H1 (cell line): ENCODE data around the gene BORCS6. TPM values are rescaled to one million over a fixed set of nuclear protein-coding genes. Genes with fewer than 3 reads are reported as not detected.

Source experiments
- CTCF ChIA-PET: fragments of 300-600 bp; sonication (Branson Sonifier 250); formaldehyde crosslinking; loops from one replicate; lab custom pipeline; 2021; ENCODE audit not compliant: partially characterized antibody; lab: Charles Lee
- POLR2A ChIA-PET: fragments of 300-600 bp; sonication (Branson Sonifier 250); formaldehyde crosslinking; loops from one replicate; lab custom pipeline; 2021; ENCODE audit warnings: inconsistent platforms; ENCODE audit not compliant: partially characterized antibody; lab: Charles Lee
- DNase-seq, 2 experiments: peaks; one replicate each; pipeline versions ENCODE4 v3.0.0 to v3.0.0-alpha.2; 2010 to 2022; ENCODE audit warnings: low spot score in 2 of 2, low read depth in 1 of 2, mixed read lengths in 1 of 2
- FAIRE-seq: peaks from 2 replicates; lab custom pipeline; 2011; peaks lifted over from hg19 to GRCh38; lab: Jason Lieb, UNC
- H2AFZ ChIP-seq: 2 replicates; pipeline ENCODE4 v1.8.1; 2012; ENCODE audit warnings: low read length, inconsistent platforms
- H2AK5ac ChIP-seq: 2 replicates; pipeline ENCODE4 v1.6.1; 2013; ENCODE audit warnings: low read depth, low read length
- H2BK120ac ChIP-seq: replicated peaks from 2 replicates; pipeline ENCODE3; 2013; ENCODE audit warnings: low read depth, low read length, inconsistent platforms
- H2BK12ac ChIP-seq: 2 replicates; pipeline ENCODE4 v1.6.1; 2013; ENCODE audit warnings: low read depth, low read length
- H2BK15ac ChIP-seq: 2 replicates; pipeline ENCODE4 v1.6.1; 2013; ENCODE audit warnings: low read length
- H2BK20ac ChIP-seq: 2 replicates; pipeline ENCODE4 v1.6.1; 2013; ENCODE audit warnings: low read length
- H2BK5ac ChIP-seq: 2 replicates; pipeline ENCODE4 v1.6.1; 2013; ENCODE audit warnings: low read depth, low read length
- H3K14ac ChIP-seq: 2 replicates; pipeline ENCODE4 v1.6.1; 2013; ENCODE audit warnings: inconsistent platforms; ENCODE audit not compliant: insufficient read length
- H3K18ac ChIP-seq: 2 replicates; pipeline ENCODE4 v1.6.1; 2013; ENCODE audit warnings: low read length; ENCODE audit errors: extremely low read depth
- H3K23ac ChIP-seq: 2 replicates; pipeline ENCODE4 v1.6.1; 2013; ENCODE audit warnings: inconsistent platforms; ENCODE audit not compliant: insufficient read length
- H3K23me2 ChIP-seq: 2 replicates; pipeline ENCODE4 v1.6.1; 2013; ENCODE audit warnings: low read depth, low read length
- H3K27ac ChIP-seq: 2 replicates; pipeline ENCODE4 v1.6.1; 2011; ENCODE audit warnings: low read depth, low read length, inconsistent platforms
- H3K27me3 ChIP-seq, 4 experiments: replicated peaks in 1 of 4; 1 replicate in 1 of 4; 2 replicates in 3 of 4; pipeline versions ENCODE4 v1.6.1 to v1.8.1; 2011 to 2013; ENCODE audit warnings: low read length in 3 of 4, mild to moderate bottlenecking in 3 of 4, inconsistent platforms in 2 of 4, mixed read lengths in 2 of 4, moderate library complexity in 1 of 4; ENCODE audit not compliant: control insufficient read depth in 3 of 4, insufficient read depth in 3 of 4; ENCODE audit errors: extremely low read depth in 1 of 4
- H3K36me3 ChIP-seq, 4 experiments: 2 replicates each; pipeline versions ENCODE4 v1.6.1 to v1.8.1; 2011 to 2013; ENCODE audit warnings: mild to moderate bottlenecking in 4 of 4, low read length in 3 of 4, moderate library complexity in 2 of 4, control low read depth in 1 of 4, inconsistent platforms in 1 of 4; ENCODE audit not compliant: insufficient read depth in 4 of 4, control insufficient read depth in 2 of 4
- H3K4ac ChIP-seq: replicated peaks from 2 replicates; pipeline ENCODE3; 2013; ENCODE audit warnings: low read length, low read depth, mixed read lengths, inconsistent platforms; ENCODE audit not compliant: insufficient read length
- H3K4me1 ChIP-seq, 4 experiments: replicated peaks in 1 of 4; 1 replicate in 1 of 4; 2 replicates in 3 of 4; pipeline versions ENCODE4 v1.6.1 to v1.8.1; 2011 to 2013; ENCODE audit warnings: low read length in 3 of 4, inconsistent platforms in 2 of 4, mixed read lengths in 1 of 4; ENCODE audit not compliant: insufficient read depth in 4 of 4, control insufficient read depth in 3 of 4
- H3K4me2 ChIP-seq, 2 experiments: 2 replicates each; pipeline versions ENCODE4 v1.6.1 to v1.8.1; 2011 to 2013; ENCODE audit warnings: low read depth in 2 of 2, low read length in 2 of 2, control low read depth in 1 of 2, inconsistent platforms in 1 of 2, mild to moderate bottlenecking in 1 of 2; ENCODE audit not compliant: insufficient read depth in 1 of 2
- H3K4me3 ChIP-seq, 4 experiments: fragments of 200-600, 300-600 bp in 1 of 4; sonication (generic), shearing (Covaris generic), sonication (Bioruptor Twin) in 1 of 4; 2 replicates each; pipeline versions ENCODE4 v1.5.1 to v1.8.1; 2011 to 2016; ENCODE audit warnings: low read length in 4 of 4, low read depth in 3 of 4, control low read depth in 2 of 4, inconsistent platforms in 2 of 4, mild to moderate bottlenecking in 2 of 4, mixed read lengths in 1 of 4, moderate library complexity in 1 of 4; ENCODE audit not compliant: insufficient read depth in 2 of 4; ENCODE audit errors: extremely low read depth in 1 of 4
- H3K56ac ChIP-seq: replicated peaks from 2 replicates; pipeline ENCODE3; 2013; ENCODE audit warnings: low read depth, mild to moderate bottlenecking, mixed read lengths, low read length, inconsistent platforms; ENCODE audit not compliant: insufficient read length
- H3K79me1 ChIP-seq: 2 replicates; pipeline ENCODE4 v1.6.1; 2013; ENCODE audit warnings: low read depth, low read length, control low read depth
- H3K79me2 ChIP-seq, 2 experiments: 2 replicates each; pipeline versions ENCODE4 v1.6.1 to v1.8.1; 2012 to 2013; ENCODE audit warnings: low read length in 2 of 2, mild to moderate bottlenecking in 2 of 2, inconsistent platforms in 1 of 2; ENCODE audit not compliant: insufficient read depth in 2 of 2, control insufficient read depth in 1 of 2
- H3K9ac ChIP-seq, 4 experiments: replicated peaks in 1 of 4; 1 replicate in 1 of 4; 2 replicates in 3 of 4; pipeline versions ENCODE4 v1.6.1 to v1.8.1; 2011 to 2013; ENCODE audit warnings: low read depth in 3 of 4, low read length in 3 of 4, control low read depth in 2 of 4, mild to moderate bottlenecking in 2 of 4, moderate library complexity in 2 of 4, inconsistent platforms in 1 of 4; ENCODE audit errors: extremely low read depth in 1 of 4
- H3K9me3 ChIP-seq, 2 experiments: 2 replicates each; pipeline versions ENCODE4 v1.6.1 to v1.8.1; 2012 to 2013; ENCODE audit warnings: mild to moderate bottlenecking in 2 of 2, moderate library complexity in 2 of 2, control low read depth in 1 of 2, inconsistent platforms in 1 of 2, low read depth in 1 of 2, low read length in 1 of 2, mixed read lengths in 1 of 2; ENCODE audit not compliant: insufficient read depth in 2 of 2
- H4K20me1 ChIP-seq, 2 experiments: replicated peaks in 1 of 2; 2 replicates each; pipeline versions ENCODE3 to v1.8.1; 2011 to 2013; ENCODE audit warnings: inconsistent platforms in 2 of 2, low read length in 2 of 2, mild to moderate bottlenecking in 1 of 2; ENCODE audit not compliant: insufficient read depth in 2 of 2, control insufficient read depth in 1 of 2
- H4K5ac ChIP-seq: 2 replicates; pipeline ENCODE4 v1.6.1; 2013; ENCODE audit warnings: low read length, low read depth, mixed read lengths, inconsistent platforms; ENCODE audit not compliant: insufficient read length
- H4K8ac ChIP-seq: 2 replicates; pipeline ENCODE4 v1.8.0; 2013; ENCODE audit warnings: mild to moderate bottlenecking, moderate library complexity, low read length, inconsistent platforms; ENCODE audit not compliant: insufficient read depth; ENCODE audit errors: extremely low read depth
- H4K91ac ChIP-seq: replicated peaks from 2 replicates; pipeline ENCODE3; 2013; ENCODE audit warnings: low read length, mixed read lengths, inconsistent platforms; ENCODE audit not compliant: insufficient read length
- GTF2F1 ChIP-seq: IDR thresholded peaks from 2 replicates; pipeline ENCODE4 v1.6.1; 2012; ENCODE audit warnings: low read depth, low read length, improper control_type of control experiment, borderline replicate concordance
- SRF ChIP-seq: IDR thresholded peaks from 2 replicates; pipeline ENCODE4 v1.6.1; 2011; ENCODE audit warnings: mild to moderate bottlenecking, low read depth, low read length, moderate library complexity
- WGBS, 2 experiments: shearing (Covaris generic) in 1 of 2; methylation state at CpG; one replicate each; pipeline versions ENCODE4 v1.1.6 to v1.1.7; 2013 to 2015; ENCODE audit warnings: low lambda C conversion rate in 2 of 2, mixed read lengths in 2 of 2, inconsistent platforms in 1 of 2, low coverage in 1 of 2, missing lambda C conversion rate in 1 of 2; ENCODE audit not compliant: insufficient replicate concordance in 2 of 2, insufficient coverage in 1 of 2, insufficient read length in 1 of 2; ENCODE audit errors: extremely low coverage in 1 of 2, missing lambda C conversion rate in 1 of 2; 5-methylcytosine and 5-hydroxymethylcytosine counted together
- polyA plus RNA-seq, 7 experiments: library from polyadenylated mRNA; depleted of rRNA in 3 of 7; stranded (reverse) in 5 of 7; unstranded in 2 of 7; fragments of >200 nt in 5 of 7; fragments of 200-250 nt in 2 of 7; gene quantifications; 1 replicate in 5 of 7; 2 replicates in 1 of 7; 4 replicates in 1 of 7; pipeline versions ENCODE4 v1.2.1 to v1.2.3, GENCODE V29; 2011 to 2013; ENCODE audit warnings: missing spikeins in 2 of 7, mixed read lengths in 2 of 7
- total RNA-seq: library from RNA; stranded (reverse); fragmentation: NEBNext Ultra II Directional; extraction: Animal tissue kit (Norgen Biotek cat#: 25700); gene quantifications from 2 replicates; pipeline ENCODE4 v1.2.1, GENCODE V29; 2021

Gene BORCS6
- total and polyA plus RNA-seq, 2 of the 8 experiments (the other 6 are each of a cell fraction or from before 2014, with no cell fraction given) = 3.3 to 3.6 TPM

- FAIRE-seq (no peak), DNase-seq (no peak)
- peak overlapping the region in 2 of 4 experiments; percentile 4 to 27; a peak in 1 of 7 replicates for H3K9ac ChIP-seq
- H3K4me1 ChIP-seq = peaks cover 12 to 33% (median 19%) of the 10 kb centered on the region in 4 experiments
- POLR2A ChIA-PET = interaction anchor here (1.2 to 15.7 kb wide), 5 partner anchors 10 to 48 kb away, joined by 3 to 289 read pairs (median 49); partner anchors contain the start of genes ALOXE3, HES7, TMEM107 and VAMP2
- no peak overlapping the region for H2AFZ ChIP-seq
- no peak overlapping the region for H3K23ac ChIP-seq
- H4K5ac ChIP-seq = no peak overlapping the region
- peak overlapping the region; percentile 23 for H2BK12ac ChIP-seq
- H4K20me1 ChIP-seq = peaks cover 0 to 18% of the 10 kb centered on the region in 2 experiments
- peaks cover 7% of the 10 kb centered on the region; the same call in 1 of the 2 replicates for H3K79me1 ChIP-seq
- peaks cover 8 to 15% (median 12%) of the 10 kb centered on the region in 4 experiments; a peak in 6 of 8 replicates for H3K36me3 ChIP-seq
- no peak overlapping the region for H3K18ac ChIP-seq
- H2BK20ac ChIP-seq = no peak overlapping the region
- no peaks in the 10 kb centered on the region for H3K27me3 ChIP-seq
- 88% methylated on average over 7 of the region's 7 CpGs; no CpG with 5 or more reads in 1 of the 2 experiments for WGBS, 2 experiments
- H3K4me2 ChIP-seq = peak overlapping the region; percentile 100
- peaks cover 21% of the 10 kb centered on the region for H3K23me2 ChIP-seq
- H4K91ac ChIP-seq = no peak overlapping the region
- H2BK5ac ChIP-seq = no peak overlapping the region
- H2BK15ac ChIP-seq = peak overlapping the region; percentile 63; the same call in 1 of the 2 replicates
- no peak overlapping the region for H3K14ac ChIP-seq
- TF ChIP-seq SRF (no peak), GTF2F1 (no peak)
- TF ChIP-seq, all 59 proteins: peak for 0
- Histone ChIP-seq H4K8ac (peak overlapping the region; percentile 7; the same call in 1 of the 2 replicates), H3K9me3 (no peaks in the 10 kb centered on the region), H3K4ac (no peak overlapping the region), H3K4me3 (peak overlapping the region in 1 of 4 experiments; percentile 85; a peak in 2 of 8 replicates), H2AK5ac (peak overlapping the region; percentile 93; the same call in 1 of the 2 replicates), H2BK120ac (no peak overlapping the region), H3K79me2 (peaks cover 0 to 5% of the 10 kb centered on the region in 2 experiments; a peak in 1 of 4 replicates), H3K56ac (no peak overlapping the region), H3K27ac (peak overlapping the region; percentile 84; the same call in 1 of the 2 replicates)
- CTCF ChIA-PET = interaction anchor here (1.7 to 10.3 kb wide), 2 partner anchors 10 to 34 kb away, joined by 4 to 133 read pairs; partner anchors contain the start of gene ALOXE3
Observed at GRCh38 chr17:8153031-8153451, 36.9 kb downstream of the BORCS6 start.
